ENCODE results near the gene GRN.
"Not testable (repeated sequence)": the region's sequence is repeated elsewhere in the genome, so short reads cannot be mapped to it uniquely, and the experiment has no call there.

The GRN gene

GRCh38 chr17:44363613-44364159, 18.6 kb downstream of the GRN start, which contains the start of gene FAM171A2:
FAM171A2 (minus strand) TSS chr17:44363853; CDS start chr17:44363714, 139 bp downstream.
- H3K27ac ChIP-seq (replicated peaks) = no peak within 1 kb of the TSS
- DNase-seq (ENCODE audit: low read depth in 1 of 2, low spot score in 1 of 2) = peak in 1 of 2 experiments; percentile 32
- peaks cover 33% of the 10 kb centered on the region for H3K27me3 ChIP-seq (ENCODE audit: insufficient read depth, poor library complexity, severe bottlenecking)
- TF ChIP-seq CTCF (IDR thresholded peaks at IDR 0.05; ENCODE audit: insufficient read depth, low read length) (peak; percentile 9), SPI1 (IDR thresholded peaks at IDR 0.05; ENCODE audit: borderline replicate concordance, low read depth) (no peak), REST (IDR thresholded peaks at IDR 0.05; ENCODE audit: insufficient replicate concordance, low read depth) (no peak)
- peak within 1 kb of the TSS; percentile 50 for H3K4me3 ChIP-seq (replicated peaks; ENCODE audit: insufficient read depth, low read length)

- H3K27me3 ChIP-seq (ENCODE audit: insufficient read depth, poor library complexity, severe bottlenecking) = peaks cover 29% of the 10 kb centered on the region
- H3K4me3 ChIP-seq (replicated peaks; ENCODE audit: insufficient read depth, low read length); H3K27ac ChIP-seq (replicated peaks); DNase-seq (ENCODE audit: low read depth in 1 of 2, low spot score in 1 of 2): not testable (repeated sequence)
Measured at GRCh38 chr17:44365051-44365450, 19.9 kb downstream of the GRN start.

- H3K27ac ChIP-seq (replicated peaks) = no peak overlapping the region
- TF ChIP-seq CTCF (IDR thresholded peaks at IDR 0.05; ENCODE audit: insufficient read depth, low read length) (no peak), REST (IDR thresholded peaks at IDR 0.05; ENCODE audit: insufficient replicate concordance, low read depth) (no peak), GABPA (IDR thresholded peaks at IDR 0.05; ENCODE audit: low read depth) (no peak), SPI1 (IDR thresholded peaks at IDR 0.05; ENCODE audit: borderline replicate concordance, low read depth) (no peak), POLR2AphosphoS5 (IDR thresholded peaks at IDR 0.05; ENCODE audit: low read depth) (no peak)
- no peak overlapping the region for H3K4me3 ChIP-seq (replicated peaks; ENCODE audit: insufficient read depth, low read length)
- DNase-seq (ENCODE audit: low read depth in 1 of 2, low spot score in 1 of 2) = no peak
- H3K27me3 ChIP-seq (ENCODE audit: insufficient read depth, poor library complexity, severe bottlenecking) = peaks cover 34% of the 10 kb centered on the region
Measured at GRCh38 chr17:44367231-44367979, 22.3 kb downstream of the GRN start.

- DNase-seq (ENCODE audit: low read depth in 1 of 2, low spot score in 1 of 2); H3K4me3 ChIP-seq (replicated peaks; ENCODE audit: insufficient read depth, low read length); H3K27ac ChIP-seq (replicated peaks): not testable (repeated sequence)
- H3K27me3 ChIP-seq (ENCODE audit: insufficient read depth, poor library complexity, severe bottlenecking) = peaks cover 30% of the 10 kb centered on the region
Measured at GRCh38 chr17:44368391-44369243, 23.5 kb downstream of the GRN start.

GRCh38 chr17:44369414-44370023, 24.4 kb downstream of the GRN start:
- not testable (repeated sequence) for H3K27ac ChIP-seq (replicated peaks); H3K4me3 ChIP-seq (replicated peaks; ENCODE audit: insufficient read depth, low read length); DNase-seq (ENCODE audit: low read depth in 1 of 2, low spot score in 1 of 2)
- H3K27me3 ChIP-seq (ENCODE audit: insufficient read depth, poor library complexity, severe bottlenecking) = peaks cover 30% of the 10 kb centered on the region

Measured in HL-60 (cell line).